ENCODE measurements around the gene CES1. TPM values are rescaled to one million over a fixed set of nuclear protein-coding genes. Genes with fewer than 3 reads are reported as not detected.
"Not testable (repeated sequence)": the region's sequence is repeated elsewhere in the genome, so short reads cannot be mapped to it uniquely, and the experiment has no call there.

CES1 gene
- polyA plus RNA-seq: 1 to 10 TPM in 2 of 3 donors, under 1 TPM in 1; 0.61 to 8.1 (median 1.9) TPM

DNA sequence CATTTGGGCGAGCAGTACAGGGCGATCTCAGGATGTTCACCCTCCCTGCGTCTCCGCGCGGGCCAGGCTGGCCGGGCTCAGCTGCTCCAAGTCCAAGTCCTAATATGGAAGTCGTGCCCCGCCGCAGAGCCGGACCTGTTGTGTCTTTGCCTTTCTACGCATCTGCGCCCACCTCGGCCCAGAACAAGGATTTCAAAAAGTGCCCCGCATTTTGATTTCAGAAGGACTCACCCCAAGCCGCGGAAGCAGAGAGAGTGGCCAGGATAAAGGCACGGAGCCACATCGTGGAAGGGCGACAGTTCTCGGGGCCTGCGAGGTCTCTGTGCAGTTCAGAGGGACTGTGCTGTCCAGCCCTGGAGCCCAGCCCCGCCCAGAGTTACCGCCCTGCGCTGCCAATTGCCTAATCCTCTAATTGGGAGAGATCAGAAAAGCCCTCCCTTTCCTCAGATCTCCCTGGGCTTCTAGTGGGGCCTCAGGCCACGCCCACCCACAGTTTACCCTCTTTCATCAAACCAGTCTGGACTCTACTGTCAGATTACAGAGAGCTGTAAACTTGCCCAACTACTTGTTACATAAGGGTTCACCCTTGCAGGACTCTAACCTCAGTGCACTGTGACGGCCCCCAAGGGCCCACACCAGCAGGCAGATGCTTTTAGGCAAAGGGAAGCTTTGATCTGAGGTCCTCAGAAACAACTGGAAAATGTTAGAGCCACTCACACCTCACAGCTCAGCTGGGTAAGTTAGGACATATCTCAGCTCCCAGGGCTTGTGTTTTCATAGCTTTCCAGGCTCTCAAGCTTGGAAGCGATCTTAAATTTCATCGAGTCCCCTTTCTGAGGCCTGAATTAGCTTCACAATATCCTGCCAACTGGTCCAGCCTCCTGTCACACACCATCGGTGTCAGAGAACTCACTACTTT lies at the start of gene CES1:
Gene CES1, minus strand, starts transcription at position 324 of the 919 bp plus-strand sequence. Its CDS starts 41 bp downstream, at position 283.
- Mint-ChIP-seq H3K4me1 (no peaks in the 10 kb centered on the region), H3K36me3 (no peaks in the 10 kb centered on the region), H3K27me3 (ENCODE audit: low read depth in 3 of 3) (peaks cover 0 to 10% (median 2%) of the 10 kb centered on the region in 3 donors), H3K9me3 (no peaks in the 10 kb centered on the region), H3K27ac (no peak within 1 kb of the TSS), H3K4me3 (no peak within 1 kb of the TSS)
- no peak for DNase-seq

GRCh38 chr16:55876854-55877253 lies 44.0 kb upstream of the CES1 start:
- H3K4me1 Mint-ChIP-seq: no peaks in the 10 kb centered on the region
- H3K27me3 Mint-ChIP-seq (ENCODE audit: low read depth in 3 of 3): peaks cover 0 to 7% (median 4%) of the 10 kb centered on the region in 3 donors
- H3K9me3 Mint-ChIP-seq: no peaks in the 10 kb centered on the region
- no peak for DNase-seq
- H3K27ac Mint-ChIP-seq: no peak overlapping the region
- H3K36me3 Mint-ChIP-seq: no peaks in the 10 kb centered on the region
- H3K4me3 Mint-ChIP-seq: no peak overlapping the region

DNA sequence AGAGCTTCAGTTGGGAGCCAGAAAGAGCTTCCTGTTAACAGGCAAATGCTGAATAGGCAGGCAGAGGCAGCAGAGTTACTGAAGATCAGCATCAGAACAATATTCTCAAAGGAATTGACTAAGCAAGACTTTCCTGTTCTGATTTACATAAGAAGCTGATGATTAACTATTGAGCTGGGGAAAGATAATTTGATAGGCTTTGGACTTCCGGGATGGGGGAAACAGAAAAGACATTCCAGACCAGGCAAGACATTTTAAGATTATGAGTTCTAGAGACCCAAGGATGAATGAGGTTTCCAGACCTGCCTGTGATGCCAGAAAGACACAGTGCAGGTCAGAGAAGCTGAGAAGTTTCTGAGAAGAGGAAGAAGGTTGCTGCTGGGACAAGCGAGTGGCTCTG lies 42.4 kb upstream of the CES1 start, which contains the start of gene CES5A:
Gene CES5A, minus strand, starts transcription at position 101 of the 400 bp plus-strand sequence. CDS start 152 bp downstream, outside the sequence.
- no peaks in the 10 kb centered on the region for H3K36me3 Mint-ChIP-seq
- no peak within 1 kb of the TSS for H3K4me3 Mint-ChIP-seq
- no peak for DNase-seq
- no peaks in the 10 kb centered on the region for H3K9me3 Mint-ChIP-seq
- peaks cover 0 to 12% (median 4%) of the 10 kb centered on the region in 3 donors for H3K27me3 Mint-ChIP-seq (ENCODE audit: low read depth in 3 of 3)
- H3K4me1 Mint-ChIP-seq: no peaks in the 10 kb centered on the region
- no peak within 1 kb of the TSS for H3K27ac Mint-ChIP-seq

- no peaks in the 10 kb centered on the region for H3K9me3 Mint-ChIP-seq
- no peak overlapping the region for H3K4me3 Mint-ChIP-seq
- H3K27me3 Mint-ChIP-seq (ENCODE audit: low read depth in 3 of 3): peaks cover 0 to 17% (median 1%) of the 10 kb centered on the region in 3 donors
- no peaks in the 10 kb centered on the region for H3K4me1 Mint-ChIP-seq
- no peak overlapping the region for H3K27ac Mint-ChIP-seq
- DNase-seq: no peak
- H3K36me3 Mint-ChIP-seq: no peaks in the 10 kb centered on the region
Observed at GRCh38 chr16:55873122-55873521, 40.2 kb upstream of the CES1 start.

DNA sequence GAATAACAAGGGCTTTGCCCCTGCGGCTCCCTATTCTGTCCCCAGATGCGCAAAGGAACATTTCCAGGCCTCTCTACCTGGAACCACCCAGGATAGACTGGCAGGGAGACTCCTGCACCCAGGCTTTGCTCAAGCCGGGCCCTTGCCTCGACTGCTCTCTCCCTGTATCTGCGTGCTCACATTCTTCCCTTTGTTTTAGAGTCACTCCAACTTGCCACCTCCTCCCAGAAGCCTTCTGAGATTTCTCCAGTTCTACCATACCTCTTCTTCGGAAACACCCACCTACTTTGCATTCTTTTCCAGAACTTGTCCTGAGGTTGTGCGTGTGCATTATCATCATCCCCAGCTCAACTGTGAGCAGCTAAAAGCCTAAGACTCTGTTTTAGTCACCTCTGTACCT lies 39.2 kb upstream of the CES1 start:
- DNase-seq: no peak
- no peaks in the 10 kb centered on the region for H3K36me3 Mint-ChIP-seq
- H3K9me3 Mint-ChIP-seq: no peaks in the 10 kb centered on the region
- no peak overlapping the region for H3K4me3 Mint-ChIP-seq
- no peaks in the 10 kb centered on the region for H3K4me1 Mint-ChIP-seq
- H3K27me3 Mint-ChIP-seq (ENCODE audit: low read depth in 3 of 3): peaks cover 0 to 17% (median 1%) of the 10 kb centered on the region in 3 donors
- H3K27ac Mint-ChIP-seq: no peak overlapping the region

- no peaks in the 10 kb centered on the region for H3K9me3 Mint-ChIP-seq
- H3K36me3 Mint-ChIP-seq: no peaks in the 10 kb centered on the region
- H3K27me3 Mint-ChIP-seq (ENCODE audit: low read depth in 3 of 3): peaks cover 0 to 15% (median 1%) of the 10 kb centered on the region in 3 donors
- DNase-seq: no peak
- H3K4me1 Mint-ChIP-seq: no peaks in the 10 kb centered on the region
- H3K27ac Mint-ChIP-seq: no peak overlapping the region
- H3K4me3 Mint-ChIP-seq: no peak overlapping the region
Observed at GRCh38 chr16:55871411-55872038, 38.6 kb upstream of the CES1 start.

DNA sequence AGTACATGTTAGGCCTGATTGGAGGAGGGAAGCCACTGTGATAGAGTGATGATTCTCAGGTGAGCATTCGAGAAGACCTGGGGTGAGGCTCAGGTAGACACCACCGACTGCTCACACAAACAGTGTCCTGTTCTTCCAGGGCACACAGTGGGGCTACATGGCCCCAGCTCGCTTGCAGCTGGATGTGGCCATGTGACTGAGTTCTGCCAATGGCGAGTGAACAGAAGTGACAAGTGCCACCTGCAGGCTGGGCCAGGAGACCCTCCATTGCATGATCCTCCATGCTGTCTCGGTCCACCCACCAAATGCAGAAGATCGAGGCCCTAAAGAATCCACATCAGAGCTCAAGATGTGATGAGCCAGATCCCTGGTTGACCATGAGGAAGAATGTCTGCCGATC lies 36.1 kb upstream of the CES1 start:
- Mint-ChIP-seq H3K27ac (no peak overlapping the region), H3K36me3 (no peaks in the 10 kb centered on the region), H3K27me3 (ENCODE audit: low read depth in 3 of 3) (peaks cover 0 to 10% (median 0%) of the 10 kb centered on the region in 3 donors), H3K9me3 (no peaks in the 10 kb centered on the region), H3K4me3 (no peak overlapping the region), H3K4me1 (no peaks in the 10 kb centered on the region)
- DNase-seq: no peak

GRCh38 chr16:55868137-55868536 lies 35.2 kb upstream of the CES1 start:
- DNase-seq: no peak

GRCh38 chr16:55861288-55861687 lies 28.4 kb upstream of the CES1 start:
- H3K4me3 Mint-ChIP-seq: no peak overlapping the region
- H3K27ac Mint-ChIP-seq: no peak overlapping the region
- H3K4me1 Mint-ChIP-seq: no peaks in the 10 kb centered on the region
- no peaks in the 10 kb centered on the region for H3K9me3 Mint-ChIP-seq
- H3K36me3 Mint-ChIP-seq: no peaks in the 10 kb centered on the region
- no peak for DNase-seq
- peaks cover 0 to 5% (median 0%) of the 10 kb centered on the region in 3 donors for H3K27me3 Mint-ChIP-seq (ENCODE audit: low read depth in 3 of 3)

More at GRCh38 chr16:55868137-55868536, 35.2 kb upstream of the CES1 start:
- H3K4me3 Mint-ChIP-seq: no peak overlapping the region
- H3K27me3 Mint-ChIP-seq (ENCODE audit: low read depth in 3 of 3): peaks cover 0 to 10% (median 0%) of the 10 kb centered on the region in 3 donors
- H3K27ac Mint-ChIP-seq: no peak overlapping the region
- H3K9me3 Mint-ChIP-seq: no peaks in the 10 kb centered on the region
- H3K4me1 Mint-ChIP-seq: no peaks in the 10 kb centered on the region
- no peaks in the 10 kb centered on the region for H3K36me3 Mint-ChIP-seq

DNA sequence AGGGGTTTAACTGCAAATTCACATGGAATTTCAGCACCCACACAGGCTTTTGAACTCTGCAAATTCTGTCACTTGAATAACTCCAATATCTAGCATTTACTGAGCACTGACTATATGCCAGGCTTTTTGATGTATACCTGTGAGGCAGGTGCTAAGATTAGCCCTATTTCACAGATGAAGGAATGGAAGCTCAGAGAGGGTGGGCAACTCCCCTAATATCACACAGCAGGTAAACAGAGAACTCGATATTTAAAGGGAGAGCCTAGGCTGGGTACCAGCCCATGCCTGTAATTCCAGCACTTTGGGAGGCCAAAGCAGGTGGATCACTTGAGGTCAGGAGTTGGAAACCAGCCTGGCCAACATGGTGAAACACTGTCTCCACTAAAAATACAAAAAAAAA lies 24.8 kb upstream of the CES1 start:
- not testable (repeated sequence) for H3K4me3 Mint-ChIP-seq, H3K4me1 Mint-ChIP-seq

GRCh38 chr16:55856950-55857349 lies 24.1 kb upstream of the CES1 start:
- Mint-ChIP-seq H3K9me3 (no peaks in the 10 kb centered on the region), H3K4me1 (no peaks in the 10 kb centered on the region), H3K27me3 (ENCODE audit: low read depth in 3 of 3) (peaks cover 0 to 4% (median 1%) of the 10 kb centered on the region in 3 donors), H3K4me3 (no peak overlapping the region), H3K27ac (no peak overlapping the region), H3K36me3 (no peaks in the 10 kb centered on the region)
- no peak for DNase-seq

More for the DNA sequence above, 24.8 kb upstream of the CES1 start:
- H3K27me3 Mint-ChIP-seq (ENCODE audit: low read depth in 3 of 3); H3K9me3 Mint-ChIP-seq; DNase-seq; H3K27ac Mint-ChIP-seq; H3K36me3 Mint-ChIP-seq: not testable (repeated sequence)

- DNase-seq: no peak
- H3K4me1 Mint-ChIP-seq: no peaks in the 10 kb centered on the region
- H3K27ac Mint-ChIP-seq: no peak overlapping the region
- peaks cover 0 to 5% (median 0%) of the 10 kb centered on the region in 3 donors for H3K27me3 Mint-ChIP-seq (ENCODE audit: low read depth in 3 of 3)
- no peak overlapping the region for H3K4me3 Mint-ChIP-seq
- H3K36me3 Mint-ChIP-seq: no peaks in the 10 kb centered on the region
- H3K9me3 Mint-ChIP-seq: no peaks in the 10 kb centered on the region
Observed at GRCh38 chr16:55853114-55853513, 20.2 kb upstream of the CES1 start.

GRCh38 chr16:55849536-55849935 lies 16.6 kb upstream of the CES1 start:
- Mint-ChIP-seq H3K27me3 (ENCODE audit: low read depth in 3 of 3) (peaks cover 0 to 3% (median 2%) of the 10 kb centered on the region in 3 donors), H3K9me3 (no peaks in the 10 kb centered on the region), H3K27ac (no peak overlapping the region), H3K36me3 (no peaks in the 10 kb centered on the region), H3K4me3 (no peak overlapping the region), H3K4me1 (no peaks in the 10 kb centered on the region)
- DNase-seq: no peak

Measured in immature natural killer cell (primary cell).